GM18511 (cell line): ENCODE data around the gene AFF3.
"Not testable (repeated sequence)": the region's sequence is repeated elsewhere in the genome, so short reads cannot be mapped to it uniquely, and the experiment has no call there.

Experiments used
- ATAC-seq: cut with Tn5 transposase; IDR thresholded peaks from one replicate; pipeline ENCODE4 v1.9.1; 2021; ENCODE audit warnings: mild to moderate bottlenecking, moderate library complexity; ENCODE audit not compliant: unreplicated experiment

AFF3 gene

GRCh38 chr2:99974275-99974674 lies 168.1 kb downstream of the AFF3 start:
- ATAC-seq = no peak

GRCh38 chr2:99971326-99971900 lies 171.0 kb downstream of the AFF3 start:
- no peak for ATAC-seq

- no peak for ATAC-seq
These were observed 172.0 kb downstream of the AFF3 start for GRCh38 chr2:99970292-99970868.

- no peak for ATAC-seq
These were observed 181.0 kb downstream of the AFF3 start for GRCh38 chr2:99961196-99961913.

GRCh38 chr2:99960790-99961189 lies 181.6 kb downstream of the AFF3 start:
- ATAC-seq = no peak

GRCh38 chr2:99960291-99960690 lies 182.1 kb downstream of the AFF3 start:
- ATAC-seq = no peak

GRCh38 chr2:99959261-99960014 lies 183.0 kb downstream of the AFF3 start:
- ATAC-seq = no peak

- ATAC-seq = no peak
These were observed 184.9 kb downstream of the AFF3 start for GRCh38 chr2:99957332-99958133.

GRCh38 chr2:99956232-99957030 lies 186.0 kb downstream of the AFF3 start:
- ATAC-seq = no peak

- ATAC-seq = no peak
These were observed 188.6 kb downstream of the AFF3 start for GRCh38 chr2:99953750-99954149.

GRCh38 chr2:99949963-99950362 lies 192.4 kb downstream of the AFF3 start:
- ATAC-seq = no peak

- no peak for ATAC-seq
These were observed 192.9 kb downstream of the AFF3 start for GRCh38 chr2:99949530-99949929.

- no peak for ATAC-seq
These were observed 194.4 kb downstream of the AFF3 start for GRCh38 chr2:99948010-99948409.

GRCh38 chr2:99947366-99947765 lies 195.0 kb downstream of the AFF3 start:
- ATAC-seq = not testable (repeated sequence)

GRCh38 chr2:99944019-99944418 lies 198.4 kb downstream of the AFF3 start:
- ATAC-seq = no peak

- ATAC-seq = no peak
These were observed 199.6 kb downstream of the AFF3 start for GRCh38 chr2:99942561-99943347.

- ATAC-seq = no peak
These were observed 201.4 kb downstream of the AFF3 start for GRCh38 chr2:99940963-99941362.

GRCh38 chr2:99939135-99939534 lies 203.3 kb downstream of the AFF3 start:
- ATAC-seq = no peak

- ATAC-seq = no peak
These were observed 204.1 kb downstream of the AFF3 start for GRCh38 chr2:99938250-99938649.
